GM18505 (cell line): Measurements from ENCODE around the gene CST9L.
"Not testable (repeated sequence)": the region's sequence is repeated elsewhere in the genome, so short reads cannot be mapped to it uniquely, and the experiment has no call there.

Experiments used
- ATAC-seq: cut with Tn5 transposase; IDR thresholded peaks from one replicate; pipeline ENCODE4 v1.9.1; 2021; ENCODE audit not compliant: unreplicated experiment
- POLR2A ChIP-seq: IDR thresholded peaks from 4 replicates; pipeline ENCODE4 v1.6.1; 2011; ENCODE audit warnings: borderline replicate concordance; ENCODE audit not compliant: insufficient read depth, insufficient read length; ENCODE audit errors: extremely low read depth

CST9L gene

DNA sequence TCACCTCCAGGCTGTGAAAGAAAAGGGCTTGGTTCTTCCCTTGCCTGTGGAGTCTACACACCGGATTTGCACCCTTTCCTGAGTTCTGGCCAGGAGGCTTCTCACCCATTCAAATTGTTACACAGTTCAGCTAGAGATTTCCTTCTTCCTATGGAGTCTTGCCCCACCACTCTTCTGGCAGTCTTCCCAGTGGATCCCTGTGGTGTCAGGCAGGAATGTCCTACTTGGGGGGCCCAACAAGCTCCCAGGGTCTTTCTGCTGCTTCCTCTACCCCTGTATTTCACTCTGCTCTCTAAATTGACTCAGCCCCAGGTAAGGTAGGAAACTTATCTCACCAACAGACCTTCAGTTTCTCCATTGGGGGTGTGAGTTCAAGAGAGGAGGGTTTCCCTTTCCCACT lies 14.0 kb upstream of the CST9L start:
- ATAC-seq, result no peak
- no peak for TF ChIP-seq POLR2A

DNA sequence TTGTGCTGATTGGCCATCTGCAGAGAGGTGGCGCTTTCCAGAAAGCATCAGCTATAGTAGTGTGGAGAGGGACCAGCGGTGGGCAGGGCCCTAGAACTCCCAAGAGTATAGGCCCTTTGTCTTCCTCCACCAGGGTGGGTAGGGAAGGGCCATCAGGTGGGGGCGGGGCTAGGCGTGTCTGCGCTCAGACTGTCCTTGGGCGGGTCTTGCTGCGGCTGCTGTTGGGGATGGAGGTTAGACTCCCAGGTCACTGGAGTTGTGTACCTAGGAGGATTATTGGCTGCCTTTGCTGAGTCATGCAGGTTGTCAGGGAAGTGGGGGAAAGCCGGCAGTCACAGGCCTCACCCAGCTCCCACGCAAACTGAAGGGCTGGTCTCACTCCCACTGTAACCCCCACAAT lies 13.5 kb upstream of the CST9L start:
- ATAC-seq, result not testable (repeated sequence)

DNA sequence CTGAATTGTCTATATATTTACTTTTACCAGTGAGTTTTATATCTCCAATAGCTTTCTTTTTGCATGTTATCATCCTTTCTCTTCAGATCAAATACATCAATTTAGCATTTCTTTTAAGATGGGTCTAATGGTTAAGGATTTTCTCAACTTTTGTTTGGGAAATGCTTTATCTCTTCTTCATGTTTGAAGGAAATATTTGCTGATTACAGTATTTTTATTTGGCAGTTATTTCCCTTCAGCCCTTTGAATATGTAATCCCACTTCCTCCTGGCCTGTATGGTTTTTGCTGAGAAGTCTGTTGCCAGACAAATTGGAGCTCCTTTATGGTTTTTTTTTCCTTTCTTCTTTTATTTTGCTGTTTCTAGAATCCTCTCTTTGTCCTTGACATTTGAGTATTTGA lies 6.7 kb upstream of the CST9L start:
- no peak for TF ChIP-seq POLR2A
- ATAC-seq, result no peak

DNA sequence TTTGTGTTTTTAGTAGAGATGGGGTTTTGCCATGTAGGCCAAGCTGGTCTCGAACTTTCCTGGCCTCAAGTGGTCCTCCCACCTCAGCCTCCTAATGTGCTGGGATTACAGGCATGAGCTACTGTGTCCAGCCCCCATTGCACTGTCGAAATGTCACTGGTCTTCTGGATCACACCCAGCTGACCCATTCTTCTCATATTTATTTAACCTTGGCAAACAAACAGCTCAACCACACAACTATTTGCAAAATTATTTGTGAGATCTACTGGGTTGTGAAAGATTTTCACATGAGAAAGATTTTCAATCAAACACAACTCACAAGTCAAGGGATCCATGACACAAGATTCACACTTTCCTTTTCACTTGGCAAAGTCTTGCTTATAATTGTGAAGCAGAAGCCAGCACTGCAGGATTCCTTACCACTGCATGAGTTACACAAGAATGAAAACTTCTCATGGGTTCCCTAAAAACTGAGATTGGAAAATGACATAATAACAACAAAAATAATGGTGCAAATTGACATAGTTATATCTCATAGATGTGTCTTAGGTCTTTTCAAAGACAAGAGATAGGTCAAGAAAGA lies 2.0 kb upstream of the CST9L start:
- TF ChIP-seq POLR2A, result no peak
- no peak for ATAC-seq

DNA sequence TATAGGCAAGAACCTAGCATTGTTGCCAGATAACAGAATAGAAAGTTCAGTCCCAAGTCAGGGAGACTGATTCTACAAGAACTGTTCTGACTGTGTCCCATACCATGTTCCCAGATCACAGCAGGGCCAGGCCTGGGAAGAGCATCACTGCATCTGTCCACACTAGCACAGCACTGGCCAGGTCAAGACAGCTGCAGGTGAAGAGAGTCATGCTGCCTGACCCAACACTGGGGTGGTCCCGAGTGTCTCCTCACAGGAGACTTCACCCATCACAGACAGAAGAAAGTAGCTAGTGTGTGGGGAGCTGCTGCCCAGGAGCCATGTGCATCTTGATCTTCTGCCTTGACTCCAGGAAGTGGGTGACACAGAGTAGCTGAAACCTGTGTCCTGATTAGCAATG lies 1.3 kb upstream of the CST9L start:
- no peak for ATAC-seq
- TF ChIP-seq POLR2A, result no peak

DNA sequence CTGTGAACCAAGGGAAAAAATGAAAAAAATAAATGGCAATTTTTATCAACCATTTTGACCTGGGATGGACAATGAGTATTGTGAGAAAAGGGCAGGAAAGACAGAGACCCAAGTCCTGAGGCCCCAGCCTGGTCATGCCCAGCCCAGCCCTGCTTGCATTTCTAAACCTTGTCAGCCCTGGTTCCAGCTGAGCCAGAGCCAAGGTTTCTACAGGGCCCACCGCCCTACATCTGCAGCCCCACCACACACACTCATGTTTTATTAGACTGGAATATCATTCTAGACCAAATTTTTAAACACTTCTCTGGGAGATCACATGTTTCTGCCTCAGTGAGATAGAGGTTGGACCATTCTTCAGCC lies 667 bp upstream of the CST9L start:
- no peak for ATAC-seq
- TF ChIP-seq POLR2A, result no peak

DNA sequence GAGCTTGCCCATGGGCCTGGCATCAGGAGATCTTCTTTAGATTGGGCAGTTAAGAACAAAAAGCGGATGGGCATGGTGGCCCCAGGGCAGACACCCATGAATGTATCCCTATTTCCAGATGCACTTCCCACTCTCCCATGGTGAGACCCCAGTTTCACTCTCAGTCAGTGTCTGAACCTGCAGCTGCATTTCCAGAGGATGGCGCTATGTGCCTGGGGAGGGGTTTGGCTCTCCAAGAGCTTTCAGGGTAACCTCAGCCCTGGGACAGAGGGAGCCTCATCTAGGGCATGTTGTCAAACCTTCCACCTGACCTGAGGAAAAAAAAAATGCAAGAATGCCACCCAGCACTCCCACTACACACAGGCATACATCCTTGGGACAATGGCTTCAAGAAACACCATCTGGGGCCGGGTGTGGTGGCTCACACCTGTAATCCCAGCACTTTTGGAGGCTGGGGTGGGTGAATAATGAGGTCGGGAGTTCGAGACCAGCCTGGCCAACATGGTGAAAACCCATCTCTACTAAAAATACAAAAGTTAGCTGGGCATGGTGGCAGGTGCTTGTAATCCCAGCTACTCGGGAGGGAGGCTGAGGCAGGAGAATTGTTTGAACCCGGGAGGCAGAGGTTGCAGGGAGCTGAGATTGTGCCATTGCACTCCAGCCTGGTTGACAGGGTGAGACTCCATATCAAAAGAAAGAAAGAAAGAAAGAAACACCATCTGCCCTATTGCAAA lies 1.9 kb downstream of the CST9L start:
- no peak for ATAC-seq
- no peak for TF ChIP-seq POLR2A

DNA sequence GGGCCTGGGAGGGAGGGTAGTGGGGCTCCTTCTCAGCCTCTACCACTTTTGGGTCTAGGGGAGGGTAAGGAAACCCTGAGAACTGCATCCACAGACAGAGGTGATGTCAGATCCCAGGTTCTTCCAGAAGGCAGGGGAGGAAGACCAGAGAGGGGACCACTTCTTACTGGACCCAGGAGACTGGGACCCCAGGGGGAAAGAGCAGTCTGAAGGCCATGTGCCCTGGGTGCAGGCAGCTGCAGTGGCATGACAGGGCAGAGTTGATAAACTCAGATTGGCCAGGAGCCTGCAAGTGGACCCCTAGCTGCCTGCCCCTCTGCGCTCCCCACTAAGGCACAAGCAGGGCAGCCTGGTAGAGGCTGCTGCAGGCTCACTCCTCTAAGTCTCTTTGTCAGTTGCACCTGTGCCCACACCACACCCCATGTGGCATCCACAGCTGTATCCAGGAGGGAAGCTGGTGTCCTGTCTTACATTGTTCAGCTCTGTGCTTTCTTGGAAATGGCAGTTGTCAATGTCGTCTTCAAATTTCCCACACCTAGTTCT lies 2.7 kb downstream of the CST9L start:
- TF ChIP-seq POLR2A, result no peak
- no peak for ATAC-seq

DNA sequence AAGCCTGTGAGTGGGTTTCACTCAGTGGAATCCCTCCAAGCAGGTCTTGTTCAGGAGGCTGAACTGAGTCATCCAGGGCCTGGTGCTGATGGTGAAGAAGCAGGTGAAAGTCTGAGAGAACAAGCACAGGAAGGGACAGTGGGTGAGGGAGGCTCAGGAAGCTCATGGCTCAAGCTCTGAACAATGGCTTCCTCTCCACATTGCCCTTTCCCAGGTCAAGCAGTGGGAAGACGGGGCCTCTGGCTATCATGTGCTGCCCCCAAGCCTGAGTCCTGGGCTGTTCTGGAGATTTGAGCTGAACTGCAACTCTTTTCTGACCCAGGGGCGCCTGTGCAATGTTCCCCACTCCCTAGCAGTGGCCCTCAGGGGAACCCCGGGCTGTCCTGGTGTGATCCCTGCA lies 3.4 kb downstream of the CST9L start:
- TF ChIP-seq POLR2A, result no peak
- ATAC-seq, result no peak

DNA sequence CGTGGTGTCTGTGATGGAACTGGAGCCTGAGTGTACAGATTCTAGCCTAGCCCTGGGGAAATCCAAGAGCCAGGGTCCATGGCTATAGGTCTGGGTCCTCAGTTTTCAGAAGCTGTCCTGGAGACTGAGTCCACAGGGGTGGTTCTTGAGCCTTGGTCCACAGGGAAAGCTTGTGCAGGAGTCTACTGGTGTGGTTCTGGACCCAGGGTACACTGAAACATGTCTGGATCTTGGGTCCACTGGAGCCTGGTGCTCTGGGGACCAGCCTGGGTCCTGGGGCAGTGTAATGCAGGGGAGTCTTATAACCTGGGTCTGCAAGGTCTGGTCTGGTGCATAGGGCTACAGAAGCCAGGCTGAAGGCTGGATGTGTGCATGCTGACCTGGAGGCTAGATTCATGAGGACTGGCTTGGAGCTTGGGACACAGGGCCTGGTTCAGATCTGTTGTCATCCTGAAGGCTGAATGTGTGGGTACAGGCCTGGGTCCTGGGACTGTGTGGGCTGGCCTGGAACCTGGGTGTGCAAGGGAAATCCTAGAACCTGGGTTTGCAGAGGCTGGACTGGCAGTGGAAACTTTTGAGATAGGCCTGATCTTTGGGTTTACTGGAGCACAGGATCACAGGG lies 5.5 kb downstream of the CST9L start:
- no peak for TF ChIP-seq POLR2A
- no peak for ATAC-seq

DNA sequence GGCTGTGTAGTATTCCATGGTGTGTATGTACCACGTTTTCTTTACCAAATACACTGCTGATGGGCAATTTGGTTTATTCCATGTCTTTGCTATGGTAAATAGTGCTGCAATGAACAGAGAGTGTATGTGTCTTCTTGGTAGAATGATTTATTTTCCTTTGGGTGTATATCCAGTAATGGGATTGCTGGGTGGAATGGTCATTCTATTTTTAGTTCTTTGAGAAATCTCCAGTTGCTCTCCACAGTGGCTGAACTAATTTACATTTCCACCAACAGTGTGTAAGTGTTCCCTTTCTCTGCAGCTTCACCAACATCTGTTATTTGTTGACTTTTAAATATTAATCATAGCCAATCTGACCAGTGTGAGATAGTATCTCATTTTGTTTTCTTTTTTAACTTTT lies 13.9 kb downstream of the CST9L start:
- ATAC-seq, result no peak
- no peak for TF ChIP-seq POLR2A

DNA sequence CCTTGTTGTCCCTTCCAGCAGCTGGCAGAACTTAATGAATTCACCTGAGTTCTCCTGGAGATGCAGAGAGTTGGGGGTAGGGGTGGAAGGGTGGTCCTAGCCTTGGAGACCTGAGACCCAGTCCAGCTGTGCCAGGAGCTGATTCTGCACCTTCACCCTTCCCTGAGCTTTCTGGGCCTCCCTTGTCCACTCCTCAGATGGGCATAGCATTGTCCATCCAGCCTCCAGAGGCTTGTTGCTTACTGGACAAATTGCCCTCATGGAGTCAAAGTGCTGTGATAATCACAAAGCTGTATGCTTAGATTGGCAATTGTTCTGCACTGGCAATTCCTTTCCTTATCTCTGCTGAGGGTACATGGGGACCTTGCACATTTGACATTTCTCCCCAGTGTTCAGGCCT lies 16.5 kb downstream of the CST9L start:
- no peak for TF ChIP-seq POLR2A
- no peak for ATAC-seq

DNA sequence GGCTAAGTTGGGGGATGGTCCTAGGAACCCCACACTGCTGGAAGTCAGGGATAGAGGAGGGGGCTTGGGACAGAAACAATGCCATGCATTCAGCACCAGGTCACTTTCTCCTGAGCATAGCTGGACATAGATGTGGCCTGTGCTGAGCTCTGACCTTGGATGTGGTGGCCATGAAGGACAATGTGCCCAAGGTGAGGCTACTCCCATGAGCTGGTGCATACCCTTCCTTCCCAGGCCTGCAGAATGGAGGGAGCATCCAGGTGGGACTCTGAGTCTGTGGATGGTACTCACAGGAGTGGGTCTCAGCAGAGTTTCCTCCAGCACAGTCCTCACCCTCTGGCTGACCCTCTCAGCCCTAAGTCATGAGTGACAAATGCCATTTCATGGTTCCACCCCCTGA lies 16.9 kb downstream of the CST9L start:
- no peak for TF ChIP-seq POLR2A
- ATAC-seq, result no peak

DNA sequence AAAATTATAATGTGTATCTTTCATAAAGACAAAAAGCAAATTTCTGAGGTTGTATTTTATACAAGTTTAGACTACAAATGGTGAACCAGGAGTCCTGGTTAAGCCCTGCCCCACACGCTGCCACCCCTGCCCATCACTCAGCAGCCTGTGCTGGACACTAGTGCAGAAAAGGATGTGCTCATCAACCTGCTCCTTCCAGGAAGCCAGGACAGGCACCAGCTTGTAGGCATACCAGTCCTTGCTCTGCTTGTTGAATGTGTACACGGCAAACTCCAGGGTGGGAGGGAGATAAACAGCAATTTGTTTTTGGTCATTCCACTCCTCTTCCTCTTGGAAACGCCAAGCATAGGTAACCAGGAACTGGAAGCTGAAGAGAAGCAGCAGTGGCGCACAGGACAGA lies 18.1 kb downstream of the CST9L start:
- no peak for ATAC-seq
- TF ChIP-seq POLR2A, result no peak
